NCI-H446 treated with DMSO at 0.1 percent for 48 hours (cell line): ENCODE data around the gene PLPP1.

Experiments used
- DNase-seq: peaks from one replicate; lab custom pipeline; 2025; lab: John Stamatoyannopoulos, UW

The PLPP1 gene

DNA sequence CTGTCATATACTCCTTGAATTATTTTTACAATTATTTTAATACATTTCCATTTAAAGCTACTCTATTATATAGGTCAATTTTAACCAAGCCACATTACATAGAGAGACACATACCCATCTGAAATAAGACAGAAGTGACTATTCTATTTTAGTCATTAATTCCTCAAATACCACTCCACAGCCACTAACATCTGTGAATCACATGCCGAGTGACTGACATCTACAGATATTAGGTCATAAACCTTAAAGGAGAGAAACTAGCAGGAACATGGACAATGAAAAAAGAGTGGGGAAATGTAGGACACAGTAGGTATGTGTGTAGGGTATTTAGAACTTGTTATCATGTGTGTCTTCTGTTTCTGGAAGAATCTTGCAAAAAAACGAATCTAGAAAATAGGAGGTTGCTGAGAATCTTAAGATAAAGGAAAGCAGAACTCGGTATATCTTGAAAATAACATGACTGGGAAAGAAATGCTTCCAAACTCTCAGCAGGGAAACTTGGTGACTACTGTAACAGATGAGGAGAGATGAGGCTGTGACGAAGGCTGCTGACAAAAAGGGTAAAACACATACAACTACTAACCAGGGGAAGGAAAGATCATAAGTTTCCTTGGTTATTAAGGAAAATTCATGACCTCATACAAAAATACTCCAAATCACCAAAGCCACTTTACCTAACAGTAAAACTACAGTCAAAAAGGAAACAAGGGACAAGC is 84.6 kb downstream of the PLPP1 start:
- no peak for DNase-seq

DNA sequence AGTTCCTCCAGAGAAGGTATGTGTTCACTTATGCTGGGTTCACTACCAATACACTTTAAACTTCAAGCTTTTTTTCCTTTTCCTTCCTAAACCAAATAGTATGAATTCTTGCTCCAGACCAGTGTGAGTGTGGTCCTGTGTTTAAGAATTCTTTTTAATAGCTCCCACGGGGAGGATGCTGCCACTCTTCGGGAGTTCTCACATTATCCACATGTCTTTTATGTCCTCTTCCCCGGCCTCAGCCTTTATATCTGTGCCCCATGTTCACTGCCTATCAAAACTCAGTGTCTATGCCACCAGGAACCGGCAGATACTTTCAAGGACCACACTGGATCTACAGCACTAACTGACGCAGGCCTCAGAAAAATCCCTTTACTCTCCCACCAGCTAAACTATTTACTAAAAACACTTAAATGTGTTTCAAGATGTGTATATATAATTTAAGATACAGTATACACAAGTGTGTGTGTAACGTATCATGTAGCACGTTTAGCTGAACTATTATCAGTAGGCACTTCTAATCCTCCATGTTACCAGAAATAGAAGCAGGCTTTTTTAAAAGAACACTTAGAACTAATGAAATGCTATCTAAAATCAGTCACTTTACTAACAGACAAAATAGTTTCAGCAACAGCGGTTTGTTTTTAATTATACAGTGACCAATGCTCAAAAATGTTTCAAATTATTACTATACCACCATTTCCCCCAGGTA is 88.0 kb downstream of the PLPP1 start:
- DNase-seq = no peak

DNA sequence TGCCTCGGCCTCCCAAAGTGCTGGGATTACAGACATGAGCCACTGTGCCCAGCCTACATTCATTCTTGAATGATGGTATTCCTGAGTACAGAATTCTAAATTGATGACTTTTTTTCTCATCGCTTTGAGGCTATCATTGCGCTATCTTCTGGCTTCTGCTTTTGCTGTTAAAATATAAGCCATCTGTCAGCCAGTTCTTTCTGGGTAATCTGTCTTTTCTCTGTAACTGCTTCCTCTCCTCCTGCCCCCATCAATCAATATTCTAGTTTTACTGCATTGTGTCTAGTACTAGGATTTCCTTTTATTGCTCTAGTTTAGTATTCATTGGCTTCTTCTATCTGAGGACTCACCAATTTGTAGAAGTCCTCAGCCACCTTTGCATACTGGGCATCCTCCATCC is 89.0 kb downstream of the PLPP1 start:
- DNase-seq = no peak

DNA sequence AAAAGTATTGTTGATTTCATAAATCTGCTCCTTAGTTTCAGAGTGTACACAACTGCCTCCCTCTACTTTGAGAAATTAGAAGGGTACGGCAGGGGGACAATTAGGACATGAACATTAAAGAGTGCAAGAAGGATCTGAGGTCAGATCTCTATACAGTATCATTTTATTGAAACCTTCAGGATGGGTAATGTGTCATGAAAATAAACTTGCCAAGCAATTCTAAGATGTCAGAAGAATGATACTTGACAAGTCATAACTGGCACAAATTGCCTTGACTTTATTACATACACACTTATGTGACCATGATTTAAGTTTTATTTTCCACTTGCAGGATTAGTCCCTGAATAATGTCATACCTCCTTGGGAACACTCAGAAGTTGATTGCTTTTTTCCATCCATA is 92.8 kb downstream of the PLPP1 start:
- no peak for DNase-seq

DNA sequence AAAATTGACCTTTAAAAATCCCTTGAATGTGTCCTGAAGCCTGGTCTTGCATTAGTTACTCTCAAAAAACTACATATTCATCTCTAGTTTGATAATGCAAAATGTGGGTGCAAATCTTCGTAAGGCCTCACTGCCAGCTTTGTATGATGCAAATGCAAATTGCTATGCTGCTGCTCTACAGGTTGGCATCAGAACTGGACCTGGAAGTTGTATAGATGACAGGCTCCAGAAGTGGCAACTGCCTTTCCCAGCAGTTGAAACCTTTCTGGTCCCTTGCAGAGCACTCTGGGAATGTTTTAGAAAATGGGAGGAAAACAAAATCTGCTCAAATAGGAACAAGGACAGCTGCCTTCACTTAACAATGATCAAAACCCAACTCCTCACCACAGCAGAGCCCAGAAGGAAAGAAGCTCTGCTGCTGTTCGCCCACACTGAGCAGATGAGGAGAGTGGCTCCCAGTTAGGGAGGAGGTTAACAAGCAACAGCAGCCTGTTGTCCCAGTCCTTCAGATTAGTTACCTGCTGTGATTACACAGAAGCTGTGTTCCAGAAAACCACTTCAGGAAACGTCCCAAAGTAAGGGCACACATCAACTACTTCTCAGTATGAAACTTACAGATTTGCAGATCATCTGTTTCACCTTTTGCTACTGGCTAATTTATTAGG is 93.5 kb downstream of the PLPP1 start:
- DNase-seq = no peak

DNA sequence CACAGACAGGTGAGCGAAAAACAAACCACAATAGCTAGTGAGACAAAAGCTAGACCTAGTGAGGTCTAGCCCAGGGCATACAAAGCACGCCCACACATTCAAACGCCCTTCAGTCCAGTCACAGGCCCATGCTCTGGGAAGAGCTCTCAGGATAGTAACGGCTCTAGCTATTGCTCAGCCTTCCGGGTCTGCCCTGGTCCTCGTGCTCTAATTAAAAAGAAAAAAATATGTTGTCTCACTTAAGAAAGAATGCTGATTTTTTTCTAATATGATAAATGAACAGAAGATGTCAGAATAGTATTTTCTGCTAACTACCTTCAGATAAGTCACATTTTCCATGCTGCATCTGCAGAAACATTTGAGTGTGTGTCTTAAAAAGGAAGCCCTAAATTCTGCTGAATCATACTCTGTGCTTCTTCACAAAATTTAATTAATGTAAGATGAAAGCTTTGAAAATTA is 94.5 kb downstream of the PLPP1 start:
- DNase-seq = no peak

DNA sequence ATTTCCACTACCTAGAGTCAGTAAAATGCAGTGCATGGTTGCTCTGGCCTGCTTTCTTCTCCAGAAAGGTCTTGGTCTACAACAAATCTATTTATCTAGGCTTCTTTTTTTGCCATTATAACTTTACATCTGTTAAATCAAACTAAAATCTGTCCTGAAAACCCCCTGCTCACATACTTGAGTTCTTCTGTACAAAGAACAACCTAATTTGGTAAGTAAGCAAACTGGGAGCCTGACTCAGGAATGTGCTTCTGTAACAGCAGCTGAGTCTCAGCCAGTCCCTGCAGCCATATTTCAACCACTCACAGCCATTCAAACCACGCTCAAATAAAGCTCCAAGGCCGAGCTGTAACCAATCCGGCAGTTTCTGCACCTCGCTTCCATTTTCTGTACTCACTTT is 95.8 kb downstream of the PLPP1 start:
- no peak for DNase-seq

DNA sequence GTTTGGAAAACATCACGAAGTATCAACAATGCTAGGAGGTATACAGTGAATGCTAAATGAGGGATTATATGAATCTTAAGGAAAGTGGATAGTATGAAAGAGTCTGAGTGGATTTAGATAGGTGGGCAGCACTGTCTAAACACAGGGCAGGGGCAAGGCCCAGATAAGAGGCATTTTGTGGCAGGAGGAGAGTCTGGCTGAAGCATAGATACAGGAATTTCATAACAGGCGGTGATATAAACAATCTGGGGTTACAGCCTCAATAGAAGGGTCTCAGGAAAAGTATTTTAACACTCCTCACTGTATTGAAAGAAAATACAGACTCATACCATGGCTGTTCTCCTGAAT is 96.9 kb downstream of the PLPP1 start:
- no peak for DNase-seq

DNA sequence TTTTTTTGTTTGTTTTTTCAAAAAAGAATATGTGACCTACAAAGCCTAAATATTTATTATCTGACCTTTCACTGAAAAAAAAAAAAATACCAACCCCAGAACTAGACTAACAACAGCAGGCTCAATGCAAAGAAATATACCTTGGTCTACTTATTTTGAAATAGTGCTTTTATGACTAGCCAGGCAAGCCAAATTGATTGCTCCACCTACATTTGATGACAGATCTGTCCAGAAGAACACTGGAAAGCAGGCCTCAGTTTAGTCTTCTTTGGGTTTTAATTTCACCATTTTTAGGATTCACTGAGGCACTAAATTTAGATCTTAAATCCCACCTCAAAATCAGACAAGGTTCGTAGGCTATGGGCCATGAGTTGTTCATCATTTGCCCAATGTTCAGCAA is 97.3 kb downstream of the PLPP1 start:
- no peak for DNase-seq

DNA sequence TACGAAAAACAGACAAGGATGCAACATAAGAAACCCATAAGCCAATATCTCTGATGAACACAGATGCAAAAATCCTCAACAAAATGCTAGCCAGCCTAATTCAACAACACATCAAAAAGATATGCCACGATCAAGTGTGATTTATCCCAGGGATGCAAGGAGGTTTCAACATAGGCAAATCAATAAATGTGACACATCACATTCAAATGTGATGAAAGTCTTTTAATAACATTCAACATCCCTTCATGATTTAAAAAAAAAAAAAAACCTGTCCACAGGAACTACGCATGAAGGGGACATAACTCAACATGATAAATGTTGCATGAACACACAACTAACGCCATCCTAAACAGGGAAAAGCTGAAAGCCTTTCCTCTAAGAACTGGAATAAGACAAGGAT is 102.2 kb downstream of the PLPP1 start:
- DNase-seq = no peak

DNA sequence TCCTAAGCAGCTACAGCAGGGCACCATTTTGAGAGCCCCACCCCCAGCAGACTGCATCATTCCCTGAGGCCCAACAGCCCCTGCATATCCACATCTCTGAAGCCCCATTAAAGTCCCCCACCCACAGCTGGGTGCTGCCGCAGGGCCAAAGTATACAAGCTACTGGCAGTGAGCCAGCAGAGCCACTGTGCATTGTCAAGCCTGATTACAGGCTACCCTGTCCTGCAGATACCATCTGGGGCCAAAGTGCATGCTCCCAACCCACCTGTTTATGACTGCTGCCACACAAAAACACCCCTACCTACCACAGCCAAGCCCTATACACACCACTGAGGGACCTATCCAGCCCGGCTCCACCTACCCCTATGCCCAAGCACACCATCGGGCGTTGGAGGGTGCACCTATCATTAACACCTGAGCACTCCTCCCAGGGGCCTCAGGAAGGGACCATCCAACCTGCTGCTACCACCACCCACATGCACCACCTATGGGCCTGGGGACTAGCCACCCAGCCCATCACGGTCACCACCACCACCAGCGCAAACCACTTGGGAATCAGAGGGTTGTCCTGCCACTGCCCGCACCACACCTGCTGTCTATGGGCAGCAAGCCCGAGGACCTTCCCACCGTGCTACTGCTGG is 105.0 kb downstream of the PLPP1 start:
- DNase-seq = no peak

DNA sequence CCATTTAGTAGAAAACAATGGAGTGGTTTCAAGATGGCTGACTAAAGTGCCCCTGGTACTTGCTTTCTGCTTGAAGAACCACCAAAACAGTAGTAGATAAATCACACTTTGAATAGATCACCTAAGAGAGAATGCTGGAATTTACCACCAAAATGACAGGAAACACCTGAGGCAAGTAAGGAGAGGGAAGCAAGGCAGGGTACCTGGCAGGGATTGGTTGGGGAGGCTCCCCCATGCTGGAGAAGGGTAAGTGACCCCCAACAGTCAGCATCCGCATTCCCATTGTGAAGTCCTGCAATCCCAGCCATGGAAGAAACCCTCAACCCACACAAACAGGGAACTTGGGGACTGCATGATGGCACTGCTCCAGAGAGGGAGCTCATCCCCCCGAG is 105.5 kb downstream of the PLPP1 start:
- DNase-seq = no peak

DNA sequence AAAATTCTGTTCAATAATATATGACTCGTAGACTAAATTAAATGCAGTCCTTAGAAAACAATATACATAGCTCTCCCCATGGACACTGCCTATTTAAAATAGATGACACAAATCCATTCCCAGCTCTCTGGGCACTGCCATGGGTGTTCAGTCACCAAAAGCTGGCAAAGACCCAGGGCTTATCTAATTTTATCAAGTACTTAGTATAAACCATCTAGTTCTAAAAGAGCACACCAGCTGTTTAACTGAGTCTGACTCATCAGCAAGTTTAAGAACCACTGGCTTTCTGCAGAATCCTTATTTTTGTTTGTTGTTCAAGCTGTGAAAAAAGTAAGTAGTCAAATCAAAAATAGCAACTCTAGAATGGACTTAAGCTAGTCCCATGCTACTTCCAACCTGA is 107.6 kb downstream of the PLPP1 start:
- no peak for DNase-seq

DNA sequence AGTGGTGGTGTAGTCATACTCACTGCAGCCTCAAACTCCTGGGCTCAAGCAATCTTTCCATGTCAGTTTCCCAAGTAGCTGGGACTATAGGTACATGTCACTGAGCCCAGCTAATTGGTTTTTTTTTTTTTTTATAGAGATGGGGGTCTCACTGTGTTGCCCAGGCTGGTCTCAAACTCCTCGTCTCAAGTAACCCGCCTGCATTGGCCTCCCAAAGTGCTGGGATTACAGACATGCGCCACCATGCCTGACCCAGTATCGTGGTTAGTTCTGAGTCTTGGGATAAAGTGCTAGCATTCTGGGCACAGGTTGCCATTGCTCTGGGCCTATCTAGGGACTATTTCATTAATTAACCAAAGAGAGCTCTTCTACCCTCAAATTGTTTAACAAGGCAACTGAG is 108.3 kb downstream of the PLPP1 start:
- DNase-seq = no peak

DNA sequence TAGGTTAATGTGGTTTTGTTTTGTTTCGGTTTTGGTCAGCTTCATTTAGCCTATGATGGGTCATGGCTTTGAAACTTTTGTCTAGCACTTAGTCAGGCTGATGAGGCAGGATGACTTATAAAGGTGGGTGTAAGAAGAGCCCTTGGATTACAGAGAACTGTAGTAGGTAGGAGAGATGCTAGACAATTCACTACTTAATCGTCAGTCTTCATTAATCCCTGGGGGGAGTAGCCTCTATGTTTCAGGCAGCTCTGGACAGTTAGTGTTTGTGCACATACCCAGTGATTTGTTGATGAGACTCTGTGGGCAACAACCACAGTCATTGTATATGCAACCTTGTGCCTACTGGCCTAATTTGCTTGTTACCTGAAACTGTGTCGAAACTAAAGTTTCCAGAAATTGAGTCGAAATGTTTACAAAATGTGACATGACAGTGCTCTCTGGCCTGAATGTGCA is 113.7 kb downstream of the PLPP1 start:
- no peak for DNase-seq

DNA sequence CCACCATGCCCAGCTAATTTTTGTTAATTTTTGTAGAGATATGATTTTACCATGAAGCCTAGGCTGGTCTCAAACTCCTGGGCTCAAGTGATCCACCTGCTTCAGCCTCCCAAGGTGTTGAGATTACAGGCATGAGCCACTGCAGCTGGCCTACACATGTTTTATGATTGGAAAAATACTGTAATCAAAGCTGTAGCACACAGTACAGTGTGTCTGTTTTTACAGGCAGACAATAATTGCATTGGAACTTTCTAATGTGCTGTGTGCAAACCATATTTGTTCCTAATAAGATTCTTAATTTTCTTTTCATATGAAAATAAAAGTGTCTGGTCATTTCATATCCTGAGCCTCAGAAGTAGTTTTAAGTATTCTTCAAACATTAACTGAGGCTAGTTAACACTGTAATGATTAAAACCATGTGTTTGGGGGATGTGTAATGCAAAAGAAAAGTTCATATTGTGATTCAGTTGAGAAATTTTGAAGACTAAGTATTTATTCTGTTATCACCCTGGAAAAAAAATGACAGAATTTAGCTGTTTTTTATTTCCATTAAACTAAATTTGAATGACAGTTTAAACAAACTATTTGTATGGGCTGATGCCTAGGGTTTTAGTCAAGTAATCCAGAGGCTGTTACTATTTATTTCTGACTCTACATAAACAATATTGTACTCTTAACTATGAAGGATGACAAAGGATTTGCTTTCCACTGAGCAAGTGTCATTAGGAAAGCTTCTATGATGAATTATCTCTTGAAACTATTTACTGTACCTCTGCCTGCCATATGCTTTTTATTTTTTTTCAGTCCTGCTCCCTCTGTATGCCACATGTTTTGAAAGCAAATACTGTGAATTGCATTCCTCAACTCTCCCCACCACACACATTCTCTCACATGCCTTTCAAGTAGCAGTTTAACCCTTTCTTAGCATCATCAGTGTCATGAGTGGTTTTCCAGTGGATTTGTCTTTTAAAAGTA is 115.5 kb downstream of the PLPP1 start:
- DNase-seq = no peak

DNA sequence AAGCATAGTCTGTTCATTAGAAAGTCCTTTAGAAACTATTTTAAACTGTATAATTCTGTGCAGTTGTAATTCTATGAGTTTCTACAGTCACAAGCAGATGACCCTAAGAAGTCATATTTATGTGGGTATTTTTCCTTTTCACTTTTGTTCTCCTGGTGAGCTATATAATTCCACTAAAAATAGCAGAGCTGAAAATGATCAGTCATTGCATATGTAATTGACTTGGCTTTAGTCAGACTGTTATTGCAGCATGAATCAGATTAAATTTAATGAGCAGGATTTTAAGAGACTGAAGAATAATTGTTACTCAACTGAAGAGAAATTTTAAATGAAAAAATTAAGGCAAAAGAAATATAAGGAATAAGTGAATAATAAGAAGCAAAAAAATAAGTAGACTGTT is 118.5 kb downstream of the PLPP1 start:
- no peak for DNase-seq

DNA sequence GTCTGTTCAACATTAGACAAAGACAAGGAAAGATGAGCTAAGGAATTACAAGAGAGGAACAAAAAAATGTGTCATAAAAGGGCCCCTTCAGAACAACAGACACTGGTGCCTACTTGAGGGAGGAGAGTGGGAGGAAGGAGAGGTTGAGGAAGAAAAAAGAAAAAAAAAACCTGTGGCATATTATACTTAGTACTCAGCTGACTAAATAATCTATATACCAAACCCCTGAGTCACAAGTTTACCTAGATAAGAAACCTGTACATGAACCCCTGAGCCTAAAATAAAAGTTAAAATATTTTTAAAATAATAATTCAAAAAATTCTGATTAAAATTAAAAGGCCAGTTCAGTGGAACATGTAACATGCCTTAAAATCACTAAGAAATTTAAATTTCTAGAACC is 119.7 kb downstream of the PLPP1 start:
- no peak for DNase-seq

DNA sequence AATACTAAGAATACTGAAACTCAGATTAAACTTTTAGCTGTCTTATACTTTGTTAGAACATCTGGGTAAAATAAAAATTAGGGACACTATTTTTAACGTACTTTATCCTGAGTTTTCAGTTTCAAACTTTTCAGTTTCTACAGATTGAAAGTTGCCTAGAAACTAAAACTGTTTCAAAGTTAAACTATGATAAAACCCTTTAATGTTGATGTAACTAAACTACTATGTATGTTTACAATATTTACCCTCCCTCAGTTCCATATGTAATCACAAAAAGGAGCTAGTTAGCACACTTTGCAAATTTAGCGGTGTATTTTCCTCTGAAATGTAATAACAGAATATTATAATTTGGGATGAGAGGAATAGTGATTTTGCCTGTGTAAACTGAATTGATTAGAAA is 121.1 kb downstream of the PLPP1 start:
- DNase-seq = no peak

DNA sequence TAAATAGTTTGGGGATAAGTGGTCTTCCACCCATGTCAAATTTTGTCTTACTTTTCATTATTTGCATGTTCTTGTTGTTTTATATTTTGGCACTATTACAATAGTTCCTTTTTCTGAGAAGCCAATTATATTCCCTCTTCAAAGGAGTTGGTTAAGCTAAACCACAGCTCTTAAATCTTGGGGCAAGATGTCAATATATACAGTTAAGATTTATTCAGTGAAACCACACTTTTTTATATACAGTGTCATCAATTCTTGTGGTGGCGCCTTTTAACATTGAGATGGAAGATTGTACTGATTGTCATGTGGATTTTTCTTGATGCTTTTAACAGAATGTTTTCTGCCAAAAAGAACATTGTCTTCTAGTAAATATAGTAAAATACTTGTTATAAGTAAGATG is 122.9 kb downstream of the PLPP1 start:
- DNase-seq = no peak

DNA sequence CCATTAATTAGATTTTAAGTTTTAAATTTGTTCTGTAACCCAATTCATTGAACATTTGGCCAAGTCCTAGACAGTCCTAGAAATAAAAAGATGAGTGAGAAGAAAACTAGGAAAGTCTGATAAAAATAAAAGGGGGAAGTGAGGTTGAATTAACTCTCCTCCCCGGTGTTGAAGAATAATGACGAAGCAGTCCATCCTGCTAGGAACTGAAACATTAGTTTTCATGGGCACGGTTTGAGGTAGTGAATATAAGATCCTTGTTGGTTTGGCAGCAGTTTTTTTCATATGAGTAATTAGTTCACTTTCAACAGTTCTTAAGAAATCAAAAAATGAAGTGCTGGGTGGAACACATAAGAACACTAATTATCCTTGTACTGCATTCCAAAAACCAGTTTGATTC is 123.9 kb downstream of the PLPP1 start:
- DNase-seq = no peak

DNA sequence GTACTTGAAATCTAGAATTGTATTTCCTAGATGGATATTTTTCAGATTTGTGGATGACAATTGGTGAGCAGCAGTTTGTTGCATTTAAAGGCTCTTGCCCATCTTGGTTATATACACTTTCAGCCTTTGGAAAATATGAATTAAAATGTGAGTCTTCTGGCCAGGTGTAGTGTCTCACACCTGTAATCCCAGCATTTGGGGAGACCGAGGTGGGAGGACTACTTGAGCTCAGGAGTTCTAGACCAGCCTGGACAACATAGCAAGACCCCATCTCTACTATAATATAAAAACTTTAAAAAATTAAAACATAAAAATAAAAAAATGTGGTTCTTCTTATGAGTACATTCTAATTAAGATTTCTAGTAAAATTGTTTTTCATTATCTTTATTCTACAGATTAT is 125.0 kb downstream of the PLPP1 start:
- no peak for DNase-seq
